Measurements from ENCODE around the gene MAD2L1.

The MAD2L1 gene

GRCh38 chr4:120043828-120044227 is 22.8 kb downstream of the MAD2L1 start:
- TF ChIP-seq FOXP2 (optimal IDR thresholded peaks at IDR 0.05; ENCODE audit: borderline replicate concordance, extremely low read depth, extremely low read length, insufficient read depth): no peak

GRCh38 chr4:120037411-120037810 is 29.2 kb downstream of the MAD2L1 start:
- no peak for TF ChIP-seq POLR2AphosphoS5 (IDR thresholded peaks at IDR 0.05; ENCODE audit: low read depth, low read length)
- TF ChIP-seq REST (IDR thresholded peaks at IDR 0.05; ENCODE audit: insufficient read depth in 1 of 2, low read depth in 2 of 2, low read length in 2 of 2): no peak
- no peak for TF ChIP-seq TAF1 (IDR thresholded peaks at IDR 0.05; ENCODE audit: borderline replicate concordance, insufficient read depth, low read length)
- no peak for TF ChIP-seq SIN3A (IDR thresholded peaks at IDR 0.05; ENCODE audit: borderline replicate concordance, insufficient read depth, low read length)
- TF ChIP-seq FOXP2 (optimal IDR thresholded peaks at IDR 0.05; ENCODE audit: borderline replicate concordance, extremely low read depth, extremely low read length, insufficient read depth): no peak

GRCh38 chr4:120034913-120035312 is 31.7 kb downstream of the MAD2L1 start:
- TF ChIP-seq TAF1 (IDR thresholded peaks at IDR 0.05; ENCODE audit: borderline replicate concordance, insufficient read depth, low read length) (no peak), FOXP2 (optimal IDR thresholded peaks at IDR 0.05; ENCODE audit: borderline replicate concordance, extremely low read depth, extremely low read length, insufficient read depth) (no peak), SIN3A (IDR thresholded peaks at IDR 0.05; ENCODE audit: borderline replicate concordance, insufficient read depth, low read length) (no peak), POLR2AphosphoS5 (IDR thresholded peaks at IDR 0.05; ENCODE audit: low read depth, low read length) (no peak), REST (IDR thresholded peaks at IDR 0.05; ENCODE audit: insufficient read depth in 1 of 2, low read depth in 2 of 2, low read length in 2 of 2) (no peak)

- TF ChIP-seq SIN3A (IDR thresholded peaks at IDR 0.05; ENCODE audit: borderline replicate concordance, insufficient read depth, low read length) (no peak), REST (IDR thresholded peaks at IDR 0.05; ENCODE audit: insufficient read depth in 1 of 2, low read depth in 2 of 2, low read length in 2 of 2) (no peak), POLR2AphosphoS5 (IDR thresholded peaks at IDR 0.05; ENCODE audit: low read depth, low read length) (no peak), FOXP2 (optimal IDR thresholded peaks at IDR 0.05; ENCODE audit: borderline replicate concordance, extremely low read depth, extremely low read length, insufficient read depth) (no peak), TAF1 (IDR thresholded peaks at IDR 0.05; ENCODE audit: borderline replicate concordance, insufficient read depth, low read length) (no peak)
These were observed 39.8 kb downstream of the MAD2L1 start for GRCh38 chr4:120026853-120027252.

GRCh38 chr4:120025516-120025915 is 41.1 kb downstream of the MAD2L1 start:
- no peak for TF ChIP-seq FOXP2 (optimal IDR thresholded peaks at IDR 0.05; ENCODE audit: borderline replicate concordance, extremely low read depth, extremely low read length, insufficient read depth)
- TF ChIP-seq SIN3A (IDR thresholded peaks at IDR 0.05; ENCODE audit: borderline replicate concordance, insufficient read depth, low read length): no peak
- TF ChIP-seq POLR2AphosphoS5 (IDR thresholded peaks at IDR 0.05; ENCODE audit: low read depth, low read length): no peak
- TF ChIP-seq TAF1 (IDR thresholded peaks at IDR 0.05; ENCODE audit: borderline replicate concordance, insufficient read depth, low read length): no peak
- no peak for TF ChIP-seq REST (IDR thresholded peaks at IDR 0.05; ENCODE audit: insufficient read depth in 1 of 2, low read depth in 2 of 2, low read length in 2 of 2)
